Hepatocyte (in vitro differentiated cells): Measurements from ENCODE around the gene ZNF624. TPM values are rescaled to one million over a fixed set of nuclear protein-coding genes. Genes with fewer than 3 reads are reported as not detected.

Experiments
- DNase-seq: peaks from one replicate; pipeline ENCODE4 v3.0.0-alpha.2; 2016; ENCODE audit warnings: low spot score
- H2AFZ ChIP-seq: fragments of 200-600 bp; sonication (generic); 2 replicates; pipeline ENCODE4 v1.6.0; 2016; ENCODE audit warnings: antibody characterized with exemption, mild to moderate bottlenecking
- H3K27ac ChIP-seq: fragments of 200-600 bp; sonication (generic); 2 replicates; pipeline ENCODE4 v1.5.1; 2016; ENCODE audit warnings: mild to moderate bottlenecking
- H3K27me3 ChIP-seq: fragments of 200-600 bp; sonication (generic); 2 replicates; pipeline ENCODE4 v1.6.1; 2016
- H3K36me3 ChIP-seq: fragments of 200-600 bp; sonication (generic); replicated peaks from 2 replicates; pipeline ENCODE4 v1.5.1; 2016; ENCODE audit warnings: low read depth; ENCODE audit not compliant: insufficient read depth
- H3K4me1 ChIP-seq: fragments of 200-600 bp; sonication (generic); 2 replicates; pipeline ENCODE4 v1.5.1; 2016; ENCODE audit warnings: mild to moderate bottlenecking, moderate library complexity; ENCODE audit not compliant: insufficient read depth
- H3K4me2 ChIP-seq: fragments of 200-600 bp; sonication (generic); 2 replicates; pipeline ENCODE4 v1.6.0; 2016
- H3K4me3 ChIP-seq: fragments of 200-600 bp; sonication (generic); 2 replicates; pipeline ENCODE4 v1.5.1; 2016; ENCODE audit warnings: mild to moderate bottlenecking
- H3K79me2 ChIP-seq: fragments of 200-600 bp; sonication (generic); 2 replicates; pipeline ENCODE4 v1.6.0; 2017; ENCODE audit warnings: mild to moderate bottlenecking
- H3K9me2 ChIP-seq: fragments of 200-600 bp; sonication (generic); replicated peaks from 2 replicates; pipeline ENCODE4 v1.6.0; 2017; ENCODE audit warnings: mild to moderate bottlenecking; ENCODE audit not compliant: insufficient read depth
- H3K9me3 ChIP-seq: fragments of 200-600 bp; sonication (generic); 2 replicates; pipeline ENCODE4 v1.5.1; 2016; ENCODE audit warnings: low read depth, mild to moderate bottlenecking
- H4K20me1 ChIP-seq: fragments of 200-600 bp; sonication (generic); 2 replicates; pipeline ENCODE4 v1.6.0; 2016; ENCODE audit warnings: mild to moderate bottlenecking; ENCODE audit not compliant: insufficient read depth, poor library complexity, severe bottlenecking
- EZH2 ChIP-seq: fragments of 200-600 bp; sonication (generic); IDR thresholded peaks from 2 replicates; pipeline ENCODE4 v1.6.1; 2016; ENCODE audit warnings: antibody characterized with exemption, mild to moderate bottlenecking, borderline replicate concordance
- EZH2phosphoT487 ChIP-seq: fragments of 200-600 bp; sonication (generic); IDR thresholded peaks from one replicate; pipeline ENCODE4 v1.6.1; 2018; ENCODE audit warnings: antibody characterized with exemption, mild to moderate bottlenecking, low read depth, moderate library complexity; ENCODE audit not compliant: unreplicated experiment, severe bottlenecking
- WGBS: methylation state at CpG from one replicate; pipeline ENCODE4 v1.1.6; 2016; ENCODE audit warnings: low lambda C conversion rate; ENCODE audit errors: missing lambda C conversion rate; 5-methylcytosine and 5-hydroxymethylcytosine counted together
- polyA plus RNA-seq: library from polyadenylated mRNA; unstranded; fragments of >200 nt; fragmentation: Nextera tagmentation; extraction: Ambion mirVana; gene quantifications from 2 replicates; pipeline ENCODE4 v1.2.1, GENCODE V29; 2016
- total RNA-seq: library from RNA; depleted of rRNA; stranded (reverse); fragments of >200 nt; gene quantifications from 2 replicates; pipeline ENCODE4 v1.2.3, GENCODE V29; 2014
- TF ChIP-seq, protein P1 (sequence below): fragments of 200-600 bp; sonication (generic); IDR thresholded peaks from 2 replicates; pipeline ENCODE4 v1.5.1; 2016; ENCODE audit warnings: antibody characterized with exemption, mild to moderate bottlenecking; ENCODE audit not compliant: poor library complexity

The ZNF624 gene
- total and polyA plus RNA-seq, 2 experiments from 2014 or later, result 3.0 to 6.6 TPM

DNA sequence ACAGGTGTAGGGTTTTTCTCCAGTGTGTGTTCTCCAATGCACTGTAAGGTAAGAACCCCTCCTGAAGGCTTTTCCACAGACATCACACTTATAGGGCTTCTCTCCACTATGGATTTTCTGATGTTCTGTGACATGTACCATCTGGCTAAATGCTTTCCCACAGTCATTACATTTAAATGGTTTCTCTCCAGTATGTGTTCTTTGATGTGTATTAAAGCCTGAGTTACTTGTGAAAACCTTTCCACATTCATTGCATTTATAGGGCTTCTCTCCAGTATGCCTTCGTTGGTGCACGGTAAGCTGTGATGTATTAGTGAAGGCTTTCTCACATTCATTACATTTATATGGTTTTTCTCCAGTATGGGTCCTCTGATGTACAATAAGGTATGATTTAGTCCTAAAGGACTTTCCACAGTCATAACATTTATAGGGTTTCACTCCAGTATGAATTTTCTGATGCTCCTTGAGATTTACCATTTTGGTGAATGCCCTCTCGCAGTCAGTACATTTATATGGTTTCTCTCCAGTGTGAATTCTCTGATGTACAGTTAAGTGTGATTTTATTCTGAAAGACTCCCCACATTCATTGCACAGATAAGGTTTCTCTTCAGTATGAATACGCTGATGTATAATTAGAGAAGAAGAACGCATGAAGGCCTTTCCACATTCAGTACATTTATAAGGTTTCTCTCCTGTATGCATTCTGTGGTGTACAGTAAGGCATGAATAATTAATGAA is 30.9 kb downstream of the ZNF624 start:
- no peaks in the 10 kb centered on the region for H3K9me2 ChIP-seq
- H3K27me3 ChIP-seq, result no peaks in the 10 kb centered on the region
- no peak overlapping the region for H3K4me3 ChIP-seq
- peaks cover 7% of the 10 kb centered on the region for H3K36me3 ChIP-seq
- peaks cover 56% of the 10 kb centered on the region for H3K9me3 ChIP-seq
- no peak overlapping the region for H2AFZ ChIP-seq
- DNase-seq, result no peak
- no peak overlapping the region for H3K4me2 ChIP-seq
- TF ChIP-seq, protein P1, sequence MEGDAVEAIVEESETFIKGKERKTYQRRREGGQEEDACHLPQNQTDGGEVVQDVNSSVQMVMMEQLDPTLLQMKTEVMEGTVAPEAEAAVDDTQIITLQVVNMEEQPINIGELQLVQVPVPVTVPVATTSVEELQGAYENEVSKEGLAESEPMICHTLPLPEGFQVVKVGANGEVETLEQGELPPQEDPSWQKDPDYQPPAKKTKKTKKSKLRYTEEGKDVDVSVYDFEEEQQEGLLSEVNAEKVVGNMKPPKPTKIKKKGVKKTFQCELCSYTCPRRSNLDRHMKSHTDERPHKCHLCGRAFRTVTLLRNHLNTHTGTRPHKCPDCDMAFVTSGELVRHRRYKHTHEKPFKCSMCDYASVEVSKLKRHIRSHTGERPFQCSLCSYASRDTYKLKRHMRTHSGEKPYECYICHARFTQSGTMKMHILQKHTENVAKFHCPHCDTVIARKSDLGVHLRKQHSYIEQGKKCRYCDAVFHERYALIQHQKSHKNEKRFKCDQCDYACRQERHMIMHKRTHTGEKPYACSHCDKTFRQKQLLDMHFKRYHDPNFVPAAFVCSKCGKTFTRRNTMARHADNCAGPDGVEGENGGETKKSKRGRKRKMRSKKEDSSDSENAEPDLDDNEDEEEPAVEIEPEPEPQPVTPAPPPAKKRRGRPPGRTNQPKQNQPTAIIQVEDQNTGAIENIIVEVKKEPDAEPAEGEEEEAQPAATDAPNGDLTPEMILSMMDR, result no peak
- TF ChIP-seq EZH2, result no peak
- TF ChIP-seq EZH2phosphoT487, result no peak
- 98% methylated on average over 5 of the region's 5 CpGs for WGBS
- no peak overlapping the region for H3K27ac ChIP-seq
- no peaks in the 10 kb centered on the region for H3K4me1 ChIP-seq
- H4K20me1 ChIP-seq, result no peaks in the 10 kb centered on the region
- H3K79me2 ChIP-seq, result no peaks in the 10 kb centered on the region

DNA sequence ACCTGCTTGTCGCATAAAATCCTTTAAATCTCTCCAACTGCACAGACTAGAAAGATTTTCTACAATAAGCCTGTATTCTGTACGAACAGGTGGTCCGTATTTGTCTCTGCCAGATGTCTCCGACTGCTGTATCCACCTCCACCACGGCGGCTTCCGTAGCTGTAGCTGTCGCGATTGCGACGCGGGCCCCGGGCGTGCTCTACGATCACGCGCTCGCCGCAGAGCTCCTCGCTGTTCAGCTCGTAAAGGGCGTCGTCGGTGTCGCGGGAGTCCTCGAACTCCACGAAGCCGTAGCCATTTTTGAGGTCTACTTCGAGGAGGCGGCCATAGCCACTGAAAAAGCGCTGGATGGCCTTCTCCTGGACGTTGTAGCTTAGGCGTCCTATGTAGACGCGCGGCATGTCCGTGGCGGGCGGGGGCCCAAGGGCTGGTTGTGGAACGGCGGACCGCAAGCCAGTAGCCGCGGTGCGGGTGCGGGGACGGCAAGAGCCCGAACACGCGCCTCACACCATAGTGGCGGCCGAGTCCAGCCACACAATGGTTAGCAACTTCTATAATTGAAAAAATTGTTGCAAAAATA is 36.1 kb downstream of the ZNF624 start:
- WGBS, result 98% methylated on average over 53 of the region's 53 CpGs
- H4K20me1 ChIP-seq, result no peaks in the 10 kb centered on the region
- no peaks in the 10 kb centered on the region for H3K27me3 ChIP-seq
- DNase-seq, result no peak
- H3K4me2 ChIP-seq, result no peak overlapping the region
- H3K9me3 ChIP-seq, result peaks cover 24% of the 10 kb centered on the region
- no peaks in the 10 kb centered on the region for H3K4me1 ChIP-seq
- H3K36me3 ChIP-seq, result no peaks in the 10 kb centered on the region
- H3K9me2 ChIP-seq, result no peaks in the 10 kb centered on the region
- TF ChIP-seq EZH2, result no peak
- TF ChIP-seq, protein P1, result no peak
- TF ChIP-seq EZH2phosphoT487, result no peak
- H3K4me3 ChIP-seq, result no peak overlapping the region
- no peak overlapping the region for H3K27ac ChIP-seq
- no peaks in the 10 kb centered on the region for H3K79me2 ChIP-seq
- H2AFZ ChIP-seq, result no peak overlapping the region

DNA sequence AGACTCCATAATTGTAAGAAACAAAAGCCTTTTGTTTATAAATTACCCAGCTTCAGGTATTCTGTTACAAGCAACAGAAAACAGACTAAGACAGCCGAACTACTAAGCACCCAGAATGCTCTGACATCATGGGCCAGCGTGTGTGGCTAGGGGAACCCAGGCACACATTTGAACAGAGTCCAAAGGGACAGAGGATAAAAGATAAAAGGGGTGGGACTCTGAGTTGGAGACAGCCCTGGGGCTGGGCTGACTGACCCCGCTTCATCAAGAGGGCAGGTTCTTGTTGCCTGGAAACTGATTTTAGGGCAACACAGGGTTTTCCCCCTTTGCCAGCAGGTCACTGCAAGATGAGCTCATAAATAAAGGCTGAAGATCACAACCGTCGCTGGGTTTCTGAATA is 54.1 kb downstream of the ZNF624 start:
- Histone ChIP-seq H3K27ac (no peak overlapping the region), H3K4me1 (no peaks in the 10 kb centered on the region), H3K9me3 (no peaks in the 10 kb centered on the region), H4K20me1 (no peaks in the 10 kb centered on the region), H3K36me3 (no peaks in the 10 kb centered on the region), H3K4me3 (no peak overlapping the region), H3K9me2 (no peaks in the 10 kb centered on the region), H3K4me2 (no peak overlapping the region), H3K79me2 (no peaks in the 10 kb centered on the region), H3K27me3 (no peaks in the 10 kb centered on the region), H2AFZ (no peak overlapping the region)
- 69% methylated on average over 5 of the region's 5 CpGs for WGBS
- TF ChIP-seq, protein P1, result no peak
- TF ChIP-seq EZH2, result no peak
- TF ChIP-seq EZH2phosphoT487, result no peak
- DNase-seq, result peak; percentile 53
